ENCODE measurements around the gene ARHGAP19. TPM values are rescaled to one million over a fixed set of nuclear protein-coding genes. Genes with fewer than 3 reads are reported as not detected.

The ARHGAP19 gene
- total RNA-seq, 1 experiment from 2014 or later: 8.9 TPM

- DNase-seq (ENCODE audit: low read depth, low spot score): no peak
- in situ Hi-C loops (cut with HindIII; ENCODE audit: low pct_unique_long_range_greater_than_20kb, low sequenced_read_pairs): no loop called here
Observed at GRCh38 chr10:97327348-97328294, 35.2 kb upstream of the ARHGAP19 start.

GRCh38 chr10:97325754-97326153 lies 33.3 kb upstream of the ARHGAP19 start:
- no peak for DNase-seq (ENCODE audit: low read depth, low spot score)
- in situ Hi-C loops (cut with HindIII; ENCODE audit: low pct_unique_long_range_greater_than_20kb, low sequenced_read_pairs): no loop called here

- in situ Hi-C loops (cut with HindIII; ENCODE audit: low pct_unique_long_range_greater_than_20kb, low sequenced_read_pairs): no loop called here
Observed at GRCh38 chr10:97323501-97323900, 31.1 kb upstream of the ARHGAP19 start.

GRCh38 chr10:97321804-97322190 lies 29.4 kb upstream of the ARHGAP19 start:
- DNase-seq (ENCODE audit: low read depth, low spot score): no peak
- in situ Hi-C loops (cut with HindIII; ENCODE audit: low pct_unique_long_range_greater_than_20kb, low sequenced_read_pairs): no loop called here

More at GRCh38 chr10:97323501-97323900, 31.1 kb upstream of the ARHGAP19 start:
- no peak for DNase-seq (ENCODE audit: low read depth, low spot score)

GRCh38 chr10:97321032-97321803 lies 28.8 kb upstream of the ARHGAP19 start:
- in situ Hi-C loops (cut with HindIII; ENCODE audit: low pct_unique_long_range_greater_than_20kb, low sequenced_read_pairs): no loop called here
- no peak for DNase-seq (ENCODE audit: low read depth, low spot score)

- in situ Hi-C loops (cut with HindIII; ENCODE audit: low pct_unique_long_range_greater_than_20kb, low sequenced_read_pairs): no loop called here
- no peak for DNase-seq (ENCODE audit: low read depth, low spot score)
Observed at GRCh38 chr10:97320480-97321031, 28.1 kb upstream of the ARHGAP19 start.

GRCh38 chr10:97319671-97320479 lies 27.4 kb upstream of the ARHGAP19 start:
- in situ Hi-C loops (cut with HindIII; ENCODE audit: low pct_unique_long_range_greater_than_20kb, low sequenced_read_pairs): no loop called here

GRCh38 chr10:97318772-97319651 lies 26.6 kb upstream of the ARHGAP19 start, which contains the start of gene FRAT1:
FRAT1 (plus strand) TSS chr10:97319271; CDS start chr10:97319454, 183 bp downstream.
- peak; percentile 78 for DNase-seq (ENCODE audit: low read depth, low spot score)
- in situ Hi-C loops (cut with HindIII; ENCODE audit: low pct_unique_long_range_greater_than_20kb, low sequenced_read_pairs): no loop called here

More at GRCh38 chr10:97319671-97320479, 27.4 kb upstream of the ARHGAP19 start:
- no peak for DNase-seq (ENCODE audit: low read depth, low spot score)

- DNase-seq (ENCODE audit: low read depth, low spot score): no peak
- in situ Hi-C loops (cut with HindIII; ENCODE audit: low pct_unique_long_range_greater_than_20kb, low sequenced_read_pairs): no loop called here
Observed at GRCh38 chr10:97314671-97315070, 22.2 kb upstream of the ARHGAP19 start.

GRCh38 chr10:97312897-97313296 lies 20.5 kb upstream of the ARHGAP19 start:
- in situ Hi-C loops (cut with HindIII; ENCODE audit: low pct_unique_long_range_greater_than_20kb, low sequenced_read_pairs): no loop called here
- DNase-seq (ENCODE audit: low read depth, low spot score): no peak

- no peak for DNase-seq (ENCODE audit: low read depth, low spot score)
- in situ Hi-C loops (cut with HindIII; ENCODE audit: low pct_unique_long_range_greater_than_20kb, low sequenced_read_pairs): no loop called here
Observed at GRCh38 chr10:97311111-97311626, 18.7 kb upstream of the ARHGAP19 start.

- in situ Hi-C loops (cut with HindIII; ENCODE audit: low pct_unique_long_range_greater_than_20kb, low sequenced_read_pairs): no loop called here
- no peak for DNase-seq (ENCODE audit: low read depth, low spot score)
Observed at GRCh38 chr10:97307866-97308780, 15.7 kb upstream of the ARHGAP19 start.

GRCh38 chr10:97307441-97307840 lies 15.0 kb upstream of the ARHGAP19 start:
- in situ Hi-C loops (cut with HindIII; ENCODE audit: low pct_unique_long_range_greater_than_20kb, low sequenced_read_pairs): no loop called here
- DNase-seq (ENCODE audit: low read depth, low spot score): no peak

- in situ Hi-C loops (cut with HindIII; ENCODE audit: low pct_unique_long_range_greater_than_20kb, low sequenced_read_pairs): no loop called here
- DNase-seq (ENCODE audit: low read depth, low spot score): no peak
Observed at GRCh38 chr10:97302088-97302791, 9.8 kb upstream of the ARHGAP19 start.

- no peak for DNase-seq (ENCODE audit: low read depth, low spot score)
- in situ Hi-C loops (cut with HindIII; ENCODE audit: low pct_unique_long_range_greater_than_20kb, low sequenced_read_pairs): no loop called here
Observed at GRCh38 chr10:97300980-97301379, 8.5 kb upstream of the ARHGAP19 start.

Data from SK-MEL-5 (cell line).